ENCODE data around the gene DHX40.
"Not testable (repeated sequence)": the region's sequence is repeated elsewhere in the genome, so short reads cannot be mapped to it uniquely, and the experiment has no call there.

The DHX40 gene

GRCh38 chr17:59545942-59546341 is 19.5 kb upstream of the DHX40 start:
- Mint-ChIP-seq H3K4me3 (no peak overlapping the region), H3K9me3 (no peaks in the 10 kb centered on the region), H3K36me3 (no peaks in the 10 kb centered on the region), H3K27ac (no peak overlapping the region), H3K27me3 (peaks cover 8% of the 10 kb centered on the region), H3K4me1 (no peaks in the 10 kb centered on the region)

GRCh38 chr17:59547131-59547915 is 18.1 kb upstream of the DHX40 start:
- H3K4me1 Mint-ChIP-seq = no peaks in the 10 kb centered on the region
- H3K27ac Mint-ChIP-seq = no peak overlapping the region
- H3K27me3 Mint-ChIP-seq = peaks cover 5% of the 10 kb centered on the region
- H3K4me3 Mint-ChIP-seq = no peak overlapping the region
- no peaks in the 10 kb centered on the region for H3K9me3 Mint-ChIP-seq
- H3K36me3 Mint-ChIP-seq = no peaks in the 10 kb centered on the region

GRCh38 chr17:59548985-59549384 is 16.4 kb upstream of the DHX40 start:
- H3K27ac Mint-ChIP-seq, H3K36me3 Mint-ChIP-seq, H3K9me3 Mint-ChIP-seq, H3K27me3 Mint-ChIP-seq, H3K4me1 Mint-ChIP-seq, H3K4me3 Mint-ChIP-seq: not testable (repeated sequence)

- H3K27ac Mint-ChIP-seq = no peak overlapping the region
These were observed 14.7 kb upstream of the DHX40 start for GRCh38 chr17:59550703-59551102.

GRCh38 chr17:59558039-59558438 is 7.4 kb upstream of the DHX40 start:
- Mint-ChIP-seq H3K27ac (peak overlapping the region; percentile 52), H3K27me3 (no peaks in the 10 kb centered on the region), H3K4me3 (no peak overlapping the region), H3K9me3 (no peaks in the 10 kb centered on the region), H3K36me3 (no peaks in the 10 kb centered on the region), H3K4me1 (no peaks in the 10 kb centered on the region)

More at GRCh38 chr17:59550703-59551102, 14.7 kb upstream of the DHX40 start:
- no peaks in the 10 kb centered on the region for H3K36me3 Mint-ChIP-seq
- H3K4me1 Mint-ChIP-seq = no peaks in the 10 kb centered on the region
- peaks cover 3% of the 10 kb centered on the region for H3K27me3 Mint-ChIP-seq
- no peak overlapping the region for H3K4me3 Mint-ChIP-seq
- H3K9me3 Mint-ChIP-seq = no peaks in the 10 kb centered on the region

- Mint-ChIP-seq H3K4me3 (no peak overlapping the region), H3K27ac (no peak overlapping the region), H3K36me3 (no peaks in the 10 kb centered on the region), H3K27me3 (no peaks in the 10 kb centered on the region), H3K4me1 (no peaks in the 10 kb centered on the region), H3K9me3 (no peaks in the 10 kb centered on the region)
These were observed 6.5 kb upstream of the DHX40 start for GRCh38 chr17:59558953-59559352.

GRCh38 chr17:59561042-59561441 is 4.4 kb upstream of the DHX40 start:
- Mint-ChIP-seq H3K4me3 (no peak overlapping the region), H3K27me3 (no peaks in the 10 kb centered on the region), H3K4me1 (peaks cover 10% of the 10 kb centered on the region), H3K36me3 (no peaks in the 10 kb centered on the region), H3K27ac (no peak overlapping the region), H3K9me3 (no peaks in the 10 kb centered on the region)

GRCh38 chr17:59565959-59566324 is 532 bp downstream of the DHX40 start:
- H3K27me3 Mint-ChIP-seq = no peaks in the 10 kb centered on the region
- H3K9me3 Mint-ChIP-seq = no peaks in the 10 kb centered on the region
- H3K27ac Mint-ChIP-seq = peak overlapping the region; percentile 99
- H3K4me3 Mint-ChIP-seq = peak overlapping the region; percentile 100
- peaks cover 25% of the 10 kb centered on the region for H3K4me1 Mint-ChIP-seq
- peaks cover 1% of the 10 kb centered on the region for H3K36me3 Mint-ChIP-seq

GRCh38 chr17:59569151-59569550 is 3.7 kb downstream of the DHX40 start:
- H3K4me1 Mint-ChIP-seq = peaks cover 38% of the 10 kb centered on the region
- peaks cover 11% of the 10 kb centered on the region for H3K36me3 Mint-ChIP-seq
- H3K27ac Mint-ChIP-seq, H3K9me3 Mint-ChIP-seq, H3K27me3 Mint-ChIP-seq, H3K4me3 Mint-ChIP-seq: not testable (repeated sequence)

GRCh38 chr17:59572301-59572924 is 7.0 kb downstream of the DHX40 start:
- Mint-ChIP-seq H3K27ac (peak overlapping the region; percentile 91), H3K36me3 (peaks cover 11% of the 10 kb centered on the region), H3K9me3 (no peaks in the 10 kb centered on the region), H3K4me1 (peaks cover 14% of the 10 kb centered on the region), H3K4me3 (peak overlapping the region; percentile 2), H3K27me3 (no peaks in the 10 kb centered on the region)

GRCh38 chr17:59584168-59584567 is 18.8 kb downstream of the DHX40 start:
- H3K4me1 Mint-ChIP-seq, H3K9me3 Mint-ChIP-seq, H3K27me3 Mint-ChIP-seq, H3K4me3 Mint-ChIP-seq, H3K27ac Mint-ChIP-seq, H3K36me3 Mint-ChIP-seq: not testable (repeated sequence)

- no peak overlapping the region for H3K4me3 Mint-ChIP-seq
- H3K9me3 Mint-ChIP-seq = no peaks in the 10 kb centered on the region
- H3K4me1 Mint-ChIP-seq = no peaks in the 10 kb centered on the region
- peaks cover 16% of the 10 kb centered on the region for H3K36me3 Mint-ChIP-seq
- no peak overlapping the region for H3K27ac Mint-ChIP-seq
- no peaks in the 10 kb centered on the region for H3K27me3 Mint-ChIP-seq
These were observed 34.8 kb downstream of the DHX40 start for GRCh38 chr17:59600169-59600568.

- no peaks in the 10 kb centered on the region for H3K27me3 Mint-ChIP-seq
- no peaks in the 10 kb centered on the region for H3K9me3 Mint-ChIP-seq
- H3K4me3 Mint-ChIP-seq = no peak overlapping the region
- H3K4me1 Mint-ChIP-seq = no peaks in the 10 kb centered on the region
- H3K27ac Mint-ChIP-seq = peak overlapping the region; percentile 4
- peaks cover 19% of the 10 kb centered on the region for H3K36me3 Mint-ChIP-seq
These were observed 35.7 kb downstream of the DHX40 start for GRCh38 chr17:59601130-59601529.

- no peaks in the 10 kb centered on the region for H3K27me3 Mint-ChIP-seq
- H3K4me1 Mint-ChIP-seq = no peaks in the 10 kb centered on the region
- H3K4me3 Mint-ChIP-seq = no peak overlapping the region
- peaks cover 22% of the 10 kb centered on the region for H3K36me3 Mint-ChIP-seq
- no peak overlapping the region for H3K27ac Mint-ChIP-seq
- no peaks in the 10 kb centered on the region for H3K9me3 Mint-ChIP-seq
These were observed 41.7 kb downstream of the DHX40 start for GRCh38 chr17:59607061-59607460.

- H3K9me3 Mint-ChIP-seq = no peaks in the 10 kb centered on the region
- H3K36me3 Mint-ChIP-seq = peaks cover 16% of the 10 kb centered on the region
- H3K4me3 Mint-ChIP-seq = no peak overlapping the region
- no peak overlapping the region for H3K27ac Mint-ChIP-seq
- H3K27me3 Mint-ChIP-seq = no peaks in the 10 kb centered on the region
- no peaks in the 10 kb centered on the region for H3K4me1 Mint-ChIP-seq
These were observed 42.5 kb downstream of the DHX40 start for GRCh38 chr17:59607817-59608403.

- Mint-ChIP-seq H3K4me3 (no peak overlapping the region), H3K4me1 (no peaks in the 10 kb centered on the region), H3K9me3 (no peaks in the 10 kb centered on the region), H3K27ac (no peak overlapping the region), H3K36me3 (peaks cover 9% of the 10 kb centered on the region), H3K27me3 (no peaks in the 10 kb centered on the region)
These were observed 46.1 kb downstream of the DHX40 start for GRCh38 chr17:59611503-59611902.

Data from activated naive CD4-positive, alpha-beta T cell treated with anti-CD3 and anti-CD28 coated beads, Interleukin-2, amount 50 U/mL, for 24 hours (primary cell).